GM12873 (cell line): ENCODE measurements around the gene COL24A1.

Experiments used
- CTCF ChIP-seq: IDR thresholded peaks from 2 replicates; pipeline ENCODE4 v1.5.1; 2012; ENCODE audit warnings: low read depth, mild to moderate bottlenecking, moderate library complexity, low read length, control low read depth; ENCODE audit not compliant: insufficient read depth; ENCODE audit errors: missing control alignments

Gene COL24A1

GRCh38 chr1:86151427-86151826 lies 5.1 kb downstream of the COL24A1 start:
- no peak for TF ChIP-seq CTCF

GRCh38 chr1:86150553-86151055 lies 6.0 kb downstream of the COL24A1 start:
- no peak for TF ChIP-seq CTCF

- no peak for TF ChIP-seq CTCF
Observed at GRCh38 chr1:86149591-86149990, 7.0 kb downstream of the COL24A1 start.

- TF ChIP-seq CTCF: no peak
Observed at GRCh38 chr1:86147755-86148154, 8.8 kb downstream of the COL24A1 start.

- TF ChIP-seq CTCF: no peak
Observed at GRCh38 chr1:86146566-86146965, 10.0 kb downstream of the COL24A1 start.

- TF ChIP-seq CTCF: no peak
Observed at GRCh38 chr1:86140281-86140880, 16.2 kb downstream of the COL24A1 start.

- TF ChIP-seq CTCF: no peak
Observed at GRCh38 chr1:86138746-86139145, 17.8 kb downstream of the COL24A1 start.
